GM12891 (cell line): Measurements from ENCODE around the gene STK11IP.

Experiments used
- PAX5 ChIP-seq: IDR thresholded peaks from 2 replicates; pipeline ENCODE4 v1.6.1; 2011; ENCODE audit warnings: low read length, moderate library complexity, mild to moderate bottlenecking; ENCODE audit not compliant: insufficient read depth, severe bottlenecking
- POLR2A ChIP-seq: IDR thresholded peaks from 2 replicates; pipeline ENCODE4 v1.6.1; 2011; ENCODE audit warnings: low read depth, low read length, control low read depth
- POLR2AphosphoS5 ChIP-seq: IDR thresholded peaks from 2 replicates; pipeline ENCODE4 v1.6.1; 2011; ENCODE audit warnings: low read depth, low read length, control low read depth
- POU2F2 ChIP-seq: IDR thresholded peaks from 2 replicates; pipeline ENCODE4 v1.6.1; 2011; ENCODE audit warnings: low read depth, mild to moderate bottlenecking, control low read depth, low read length, moderate library complexity
- SPI1 ChIP-seq: IDR thresholded peaks from 2 replicates; pipeline ENCODE4 v1.6.1; 2011; ENCODE audit warnings: low read depth, low read length, control low read depth
- TAF1 ChIP-seq: IDR thresholded peaks from 2 replicates; pipeline ENCODE4 v1.6.1; 2011; ENCODE audit warnings: low read depth, low read length, control low read depth

DNA sequence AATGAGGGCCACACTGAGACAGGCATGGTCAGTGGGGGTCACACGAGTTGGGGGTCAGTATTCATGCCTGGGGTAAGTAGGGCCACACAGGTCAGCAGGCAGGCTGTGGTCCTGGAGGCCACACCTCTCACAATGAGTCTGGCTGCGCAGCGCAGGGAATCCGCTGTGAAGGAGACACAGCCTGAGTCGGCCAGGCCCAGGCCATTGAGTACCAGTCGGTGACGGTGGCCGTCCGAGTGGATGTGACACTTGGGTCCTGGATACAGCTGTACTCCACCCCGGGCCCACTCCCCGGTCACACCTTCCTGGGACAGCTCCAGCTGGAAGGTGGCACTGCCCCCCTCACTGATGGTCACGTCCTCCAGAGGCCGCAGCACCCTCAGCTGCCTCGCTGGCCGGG is 43.3 kb upstream of the STK11IP start:
- TF ChIP-seq TAF1: no peak
- TF ChIP-seq POLR2A: no peak
- no peak for TF ChIP-seq POLR2AphosphoS5
- TF ChIP-seq SPI1: no peak
- no peak for TF ChIP-seq PAX5
- TF ChIP-seq POU2F2: no peak
